ENCODE data around the gene OSBPL5.

DNA sequence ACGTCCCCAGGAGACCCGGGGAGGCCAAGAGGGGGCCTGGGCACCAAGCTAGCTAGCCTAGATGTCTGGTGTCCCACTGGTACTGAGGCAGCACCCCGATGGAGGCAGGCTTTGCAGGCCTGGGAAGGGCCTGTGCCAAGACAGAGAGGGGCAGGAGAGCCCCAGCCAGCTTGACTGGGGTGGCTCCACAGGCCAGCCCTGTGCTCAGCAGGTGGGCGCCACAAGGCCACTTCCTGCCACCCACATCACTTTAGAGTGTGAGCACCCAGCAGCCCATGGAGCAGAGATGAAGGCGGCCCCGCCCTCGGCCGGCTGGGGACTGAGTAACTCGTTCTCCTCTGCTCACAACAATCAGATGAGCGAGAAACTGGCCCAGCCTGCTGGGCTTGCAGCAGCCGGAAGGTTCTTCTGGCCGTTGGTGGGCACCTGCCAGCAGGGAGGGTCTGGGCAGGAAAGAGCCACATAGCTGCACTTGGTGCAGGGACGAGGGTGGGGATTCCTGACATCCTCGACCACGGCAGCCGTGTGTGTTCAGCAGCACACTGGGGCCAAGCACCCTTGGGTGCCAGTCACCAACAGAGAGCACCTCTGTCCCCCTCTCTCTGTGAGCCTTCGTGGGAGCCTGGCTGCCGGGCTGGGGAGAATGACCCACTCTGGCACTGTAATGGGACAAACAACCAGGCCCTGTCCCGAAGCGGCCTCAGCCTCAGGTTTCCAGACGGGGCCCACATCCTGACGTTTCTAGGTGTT is 7.6 kb downstream of the OSBPL5 start:
- TF ChIP-seq POLR2A (IDR thresholded peaks at IDR 0.05): no peak
- TF ChIP-seq, protein P1, sequence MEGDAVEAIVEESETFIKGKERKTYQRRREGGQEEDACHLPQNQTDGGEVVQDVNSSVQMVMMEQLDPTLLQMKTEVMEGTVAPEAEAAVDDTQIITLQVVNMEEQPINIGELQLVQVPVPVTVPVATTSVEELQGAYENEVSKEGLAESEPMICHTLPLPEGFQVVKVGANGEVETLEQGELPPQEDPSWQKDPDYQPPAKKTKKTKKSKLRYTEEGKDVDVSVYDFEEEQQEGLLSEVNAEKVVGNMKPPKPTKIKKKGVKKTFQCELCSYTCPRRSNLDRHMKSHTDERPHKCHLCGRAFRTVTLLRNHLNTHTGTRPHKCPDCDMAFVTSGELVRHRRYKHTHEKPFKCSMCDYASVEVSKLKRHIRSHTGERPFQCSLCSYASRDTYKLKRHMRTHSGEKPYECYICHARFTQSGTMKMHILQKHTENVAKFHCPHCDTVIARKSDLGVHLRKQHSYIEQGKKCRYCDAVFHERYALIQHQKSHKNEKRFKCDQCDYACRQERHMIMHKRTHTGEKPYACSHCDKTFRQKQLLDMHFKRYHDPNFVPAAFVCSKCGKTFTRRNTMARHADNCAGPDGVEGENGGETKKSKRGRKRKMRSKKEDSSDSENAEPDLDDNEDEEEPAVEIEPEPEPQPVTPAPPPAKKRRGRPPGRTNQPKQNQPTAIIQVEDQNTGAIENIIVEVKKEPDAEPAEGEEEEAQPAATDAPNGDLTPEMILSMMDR (IDR thresholded peaks at IDR 0.05): no peak
